LNCAP (cell line): Measurements from ENCODE around the gene CALML5.

ENCODE experiments used
- TF ChIP-seq, protein P1 (sequence below): fragments of 450-650 bp; IDR thresholded peaks from 2 replicates; pipeline ENCODE4 v1.5.1; 2017; ENCODE audit warnings: mild to moderate bottlenecking

CALML5 gene

GRCh38 chr10:5506751-5507648 lies 7.6 kb upstream of the CALML5 start:
- TF ChIP-seq, protein P1, sequence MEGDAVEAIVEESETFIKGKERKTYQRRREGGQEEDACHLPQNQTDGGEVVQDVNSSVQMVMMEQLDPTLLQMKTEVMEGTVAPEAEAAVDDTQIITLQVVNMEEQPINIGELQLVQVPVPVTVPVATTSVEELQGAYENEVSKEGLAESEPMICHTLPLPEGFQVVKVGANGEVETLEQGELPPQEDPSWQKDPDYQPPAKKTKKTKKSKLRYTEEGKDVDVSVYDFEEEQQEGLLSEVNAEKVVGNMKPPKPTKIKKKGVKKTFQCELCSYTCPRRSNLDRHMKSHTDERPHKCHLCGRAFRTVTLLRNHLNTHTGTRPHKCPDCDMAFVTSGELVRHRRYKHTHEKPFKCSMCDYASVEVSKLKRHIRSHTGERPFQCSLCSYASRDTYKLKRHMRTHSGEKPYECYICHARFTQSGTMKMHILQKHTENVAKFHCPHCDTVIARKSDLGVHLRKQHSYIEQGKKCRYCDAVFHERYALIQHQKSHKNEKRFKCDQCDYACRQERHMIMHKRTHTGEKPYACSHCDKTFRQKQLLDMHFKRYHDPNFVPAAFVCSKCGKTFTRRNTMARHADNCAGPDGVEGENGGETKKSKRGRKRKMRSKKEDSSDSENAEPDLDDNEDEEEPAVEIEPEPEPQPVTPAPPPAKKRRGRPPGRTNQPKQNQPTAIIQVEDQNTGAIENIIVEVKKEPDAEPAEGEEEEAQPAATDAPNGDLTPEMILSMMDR: no peak

GRCh38 chr10:5506246-5506645 lies 6.9 kb upstream of the CALML5 start:
- TF ChIP-seq, protein P1: no peak

DNA sequence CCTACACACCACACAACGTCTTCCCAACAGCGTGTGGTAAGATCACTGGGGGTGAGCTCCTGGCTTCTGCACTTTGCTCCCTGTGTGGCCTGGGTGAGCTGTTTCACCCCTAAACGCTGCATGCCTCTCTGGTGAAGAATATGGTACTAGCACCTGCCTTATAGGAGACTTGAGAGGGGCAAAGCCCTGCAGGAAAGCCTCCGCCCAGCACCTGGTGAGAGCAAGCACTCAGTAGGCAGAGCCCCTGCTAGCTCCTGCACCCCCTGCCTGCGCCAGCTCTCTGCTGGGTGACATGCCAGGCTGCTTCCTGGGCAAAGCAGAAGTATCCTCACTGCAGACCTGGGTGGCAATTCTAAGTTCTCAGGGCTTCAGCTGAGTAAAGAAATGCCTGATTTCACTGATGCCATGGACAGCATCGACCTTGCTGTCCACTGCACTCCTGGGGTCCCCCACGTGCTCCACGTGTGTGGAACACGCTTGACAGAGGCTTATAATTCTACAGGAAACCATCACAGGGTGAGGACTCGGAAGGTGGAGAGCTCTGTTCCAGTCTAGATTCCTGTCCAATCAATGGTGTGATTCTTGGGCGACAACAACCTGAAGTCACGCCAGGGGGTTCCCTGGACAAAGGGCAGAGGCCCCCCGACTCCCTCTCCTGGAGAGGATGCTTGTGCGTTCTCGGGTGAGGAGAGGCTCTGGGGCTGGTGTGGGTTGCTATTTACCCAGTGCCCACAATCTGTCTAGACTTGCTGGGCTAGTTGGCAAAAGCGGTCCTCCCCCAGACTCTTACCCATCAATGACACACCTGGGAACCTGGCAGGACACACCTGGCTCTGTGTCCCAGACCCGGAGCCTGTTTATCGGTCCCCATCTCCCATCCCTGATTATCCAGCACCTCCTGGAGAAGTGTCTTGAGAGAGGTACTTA lies 5.0 kb upstream of the CALML5 start:
- TF ChIP-seq, protein P1: no peak

GRCh38 chr10:5503477-5503835 lies 4.1 kb upstream of the CALML5 start:
- TF ChIP-seq, protein P1: no peak

DNA sequence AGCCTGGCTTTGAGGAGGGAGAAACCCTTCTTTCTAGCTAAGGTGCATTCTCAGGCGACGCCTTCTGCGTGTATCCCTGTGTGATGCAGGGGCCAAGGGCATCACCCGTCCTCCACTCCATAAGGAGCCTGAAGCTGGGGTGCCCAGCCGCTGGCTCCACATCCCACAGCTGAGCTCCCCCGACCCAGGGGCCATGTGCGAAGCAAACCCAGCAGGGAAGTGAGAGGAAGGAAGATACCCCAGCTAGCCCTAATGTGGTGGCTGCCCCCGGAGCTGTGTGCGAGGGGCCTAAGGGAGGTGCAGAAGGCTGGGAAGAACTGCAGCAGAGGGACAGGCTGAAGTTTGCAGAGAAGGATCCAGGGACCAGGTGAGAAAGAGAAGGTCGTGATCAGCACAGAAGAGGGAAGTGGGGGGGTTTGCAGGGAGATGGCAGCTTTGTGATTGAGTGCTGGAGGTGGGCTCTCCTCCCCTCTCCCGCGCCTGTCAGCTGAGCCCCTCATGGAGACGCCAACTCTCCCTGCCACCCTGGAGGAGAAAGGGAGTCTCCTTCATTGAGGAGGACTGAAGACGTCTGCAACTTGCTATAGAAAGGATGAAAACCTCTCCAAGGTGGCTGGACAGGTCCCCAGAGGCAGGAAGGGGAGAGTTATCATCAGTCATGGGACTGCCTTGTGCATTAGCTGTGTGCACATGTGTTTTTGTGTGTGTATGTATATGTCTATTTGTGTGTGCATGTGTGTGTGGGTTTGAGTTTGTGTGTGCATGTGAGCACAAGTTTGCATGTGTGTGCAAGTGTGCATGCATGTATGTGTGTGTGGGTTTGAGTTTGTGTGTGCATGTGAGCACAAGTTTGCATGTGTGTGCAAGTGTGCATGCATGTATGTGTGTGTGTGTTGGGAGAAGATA lies 3.5 kb upstream of the CALML5 start:
- TF ChIP-seq, protein P1: no peak

GRCh38 chr10:5502061-5502521 lies 2.7 kb upstream of the CALML5 start:
- TF ChIP-seq, protein P1: no peak

DNA sequence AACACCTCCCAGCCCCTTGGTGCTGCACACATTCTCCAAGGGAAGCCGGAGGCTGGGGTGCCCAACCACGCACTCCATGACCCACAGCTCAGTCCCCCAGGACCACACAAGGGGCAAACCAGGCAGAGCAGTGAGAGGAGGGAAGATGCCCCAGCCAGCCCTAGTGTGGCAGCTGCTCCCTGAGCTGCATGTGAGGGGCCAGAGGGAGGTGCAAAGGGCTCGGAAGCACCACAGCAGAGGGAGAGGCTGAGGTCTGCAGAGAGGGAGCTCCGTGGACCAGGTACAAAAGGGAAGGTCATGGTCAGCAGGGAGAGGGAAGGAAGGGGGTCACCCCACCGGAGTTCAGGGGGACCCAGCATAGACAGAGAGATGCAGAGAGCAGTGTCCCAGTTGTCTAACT lies 1.5 kb upstream of the CALML5 start:
- TF ChIP-seq, protein P1: no peak
